ENCODE measurements around the gene DGKI.

DNA sequence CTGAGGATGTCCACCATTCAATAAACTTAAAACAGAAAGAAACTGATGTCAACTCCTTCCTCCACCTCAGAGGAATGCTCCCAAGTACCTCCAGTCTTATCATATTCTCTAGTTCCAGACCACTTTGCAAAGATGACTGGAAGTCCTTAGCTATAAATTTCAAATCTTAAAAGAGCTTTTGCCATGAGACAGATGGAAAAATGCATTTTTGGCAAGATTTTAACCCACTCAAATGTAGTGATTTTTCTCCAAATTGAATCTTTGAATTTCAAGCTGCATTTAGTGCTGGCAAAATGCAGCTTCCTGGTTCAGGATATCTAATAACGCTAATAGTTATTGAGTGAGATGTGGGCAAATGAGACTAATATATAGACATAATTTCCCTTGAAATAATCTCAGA lies 33.2 kb downstream of the DGKI start:
- TF ChIP-seq, protein P1, sequence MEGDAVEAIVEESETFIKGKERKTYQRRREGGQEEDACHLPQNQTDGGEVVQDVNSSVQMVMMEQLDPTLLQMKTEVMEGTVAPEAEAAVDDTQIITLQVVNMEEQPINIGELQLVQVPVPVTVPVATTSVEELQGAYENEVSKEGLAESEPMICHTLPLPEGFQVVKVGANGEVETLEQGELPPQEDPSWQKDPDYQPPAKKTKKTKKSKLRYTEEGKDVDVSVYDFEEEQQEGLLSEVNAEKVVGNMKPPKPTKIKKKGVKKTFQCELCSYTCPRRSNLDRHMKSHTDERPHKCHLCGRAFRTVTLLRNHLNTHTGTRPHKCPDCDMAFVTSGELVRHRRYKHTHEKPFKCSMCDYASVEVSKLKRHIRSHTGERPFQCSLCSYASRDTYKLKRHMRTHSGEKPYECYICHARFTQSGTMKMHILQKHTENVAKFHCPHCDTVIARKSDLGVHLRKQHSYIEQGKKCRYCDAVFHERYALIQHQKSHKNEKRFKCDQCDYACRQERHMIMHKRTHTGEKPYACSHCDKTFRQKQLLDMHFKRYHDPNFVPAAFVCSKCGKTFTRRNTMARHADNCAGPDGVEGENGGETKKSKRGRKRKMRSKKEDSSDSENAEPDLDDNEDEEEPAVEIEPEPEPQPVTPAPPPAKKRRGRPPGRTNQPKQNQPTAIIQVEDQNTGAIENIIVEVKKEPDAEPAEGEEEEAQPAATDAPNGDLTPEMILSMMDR (IDR thresholded peaks at IDR 0.05), result no peak
- TF ChIP-seq POLR2A (IDR thresholded peaks at IDR 0.05), result no peak
